Fibroblast of skin of back (primary cell): ENCODE results near the gene ZACN.

ENCODE experiments used
- DNase-seq: peaks from one replicate; pipeline ENCODE4 v3.0.0-alpha.2; 2013

The ZACN gene

DNA sequence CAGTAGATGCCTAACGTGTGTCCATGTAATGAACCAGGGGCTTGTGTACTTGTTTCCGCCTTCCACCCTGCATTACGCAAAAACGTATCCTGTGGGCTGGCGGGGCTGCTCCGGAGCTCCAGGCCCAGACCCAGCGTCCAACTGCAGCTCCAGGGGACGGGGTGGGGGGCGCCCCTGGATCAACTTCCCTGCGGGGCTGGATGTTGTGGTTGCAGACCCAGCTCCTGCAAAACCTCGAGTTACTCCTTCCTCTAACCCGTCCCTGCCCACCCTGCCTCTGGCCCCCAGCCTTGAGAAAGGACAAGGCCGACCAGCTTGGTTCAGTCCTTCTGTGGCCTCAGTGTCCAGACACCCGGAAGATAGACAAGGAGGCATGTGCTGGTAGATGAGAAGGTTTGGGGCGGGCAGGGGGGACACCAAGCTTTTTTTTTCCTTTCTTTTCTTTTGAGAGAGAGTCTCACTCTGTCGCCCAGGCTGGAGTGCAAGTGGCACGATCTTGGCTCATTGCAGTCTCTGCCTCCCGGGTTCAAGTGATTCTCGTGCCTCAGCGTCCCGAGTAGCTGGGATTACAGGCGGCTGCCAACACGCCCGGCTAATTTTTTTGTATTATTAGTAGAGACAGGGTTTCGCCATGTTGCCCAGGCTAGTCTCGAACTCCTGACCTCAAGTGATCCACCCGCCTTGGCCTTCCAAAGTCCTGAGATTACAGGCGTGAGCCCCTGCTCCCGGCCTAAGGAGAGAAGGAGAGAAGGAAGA is 25.3 kb downstream of the ZACN start:
- no peak for DNase-seq

DNA sequence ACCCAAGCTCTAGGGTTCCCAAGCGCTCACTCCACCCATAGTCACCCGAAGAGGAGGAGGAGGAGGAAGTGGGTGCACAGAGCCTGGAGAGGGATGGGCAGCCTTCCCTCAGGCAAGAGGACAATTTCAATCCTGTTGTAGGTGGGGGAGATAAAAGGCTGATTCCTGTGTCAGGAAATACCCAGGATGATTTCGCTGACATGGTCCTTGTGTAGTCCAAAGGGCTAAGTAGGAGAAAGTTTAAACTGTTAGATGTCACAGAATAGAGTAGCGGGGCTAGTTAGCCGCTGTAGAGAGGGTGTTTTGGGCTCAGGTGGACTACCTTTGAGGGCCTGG is 25.9 kb downstream of the ZACN start:
- DNase-seq, result no peak

DNA sequence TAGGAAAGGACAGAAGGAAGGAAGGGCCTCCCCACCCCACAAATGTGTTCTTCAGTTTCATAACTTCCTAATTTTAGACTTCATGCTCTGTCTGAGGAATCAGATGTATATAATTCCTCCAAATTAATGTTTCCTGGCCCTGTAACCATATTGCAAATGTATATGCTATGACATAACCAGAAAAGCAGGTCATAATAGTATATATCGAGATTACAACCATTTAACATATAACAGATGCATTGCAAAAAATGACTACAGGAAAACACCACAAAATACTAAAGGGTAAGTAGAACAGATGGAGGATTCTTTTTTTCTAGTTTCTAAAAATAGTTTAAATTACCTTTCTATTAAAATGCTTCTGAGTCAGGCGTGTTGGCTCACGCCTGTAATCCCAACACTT is 27.7 kb downstream of the ZACN start:
- no peak for DNase-seq

DNA sequence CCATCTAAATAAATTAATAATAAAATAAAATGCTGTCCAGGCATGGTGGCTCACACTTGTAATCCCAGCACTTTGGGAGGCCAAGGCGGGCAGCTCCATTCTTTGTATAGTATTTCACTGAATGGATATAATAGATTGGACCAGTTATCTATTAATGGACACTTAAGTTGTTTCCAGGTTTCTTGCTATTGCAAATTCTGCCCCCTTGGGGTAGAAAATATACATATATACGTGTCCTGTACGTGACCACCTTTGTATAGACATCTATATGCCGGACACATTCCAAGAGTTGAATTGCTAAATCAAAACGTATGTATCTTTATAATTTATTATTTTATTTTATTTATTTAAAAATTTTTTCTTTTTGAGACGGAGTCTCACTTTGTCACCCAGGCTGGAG is 28.5 kb downstream of the ZACN start:
- peak; percentile 18 for DNase-seq

DNA sequence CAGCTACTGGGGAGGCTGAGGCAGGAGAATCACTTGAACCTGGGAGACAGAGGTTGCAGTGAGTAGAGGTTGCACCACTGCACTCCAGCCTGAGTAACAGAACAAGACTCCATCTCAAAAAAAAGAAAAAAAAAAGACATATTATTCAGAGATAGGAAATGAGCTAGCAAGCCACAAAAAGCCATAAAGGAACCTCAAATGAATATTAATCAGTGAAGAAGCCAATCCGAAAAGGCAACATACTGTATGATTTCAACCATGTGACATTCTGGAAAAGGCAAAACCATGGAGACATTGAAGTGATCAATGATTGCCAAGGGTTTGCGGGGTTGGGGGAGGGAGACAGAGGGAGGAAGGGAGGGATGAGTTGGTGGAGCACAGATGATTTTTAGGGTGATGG is 33.0 kb downstream of the ZACN start:
- DNase-seq, result no peak

DNA sequence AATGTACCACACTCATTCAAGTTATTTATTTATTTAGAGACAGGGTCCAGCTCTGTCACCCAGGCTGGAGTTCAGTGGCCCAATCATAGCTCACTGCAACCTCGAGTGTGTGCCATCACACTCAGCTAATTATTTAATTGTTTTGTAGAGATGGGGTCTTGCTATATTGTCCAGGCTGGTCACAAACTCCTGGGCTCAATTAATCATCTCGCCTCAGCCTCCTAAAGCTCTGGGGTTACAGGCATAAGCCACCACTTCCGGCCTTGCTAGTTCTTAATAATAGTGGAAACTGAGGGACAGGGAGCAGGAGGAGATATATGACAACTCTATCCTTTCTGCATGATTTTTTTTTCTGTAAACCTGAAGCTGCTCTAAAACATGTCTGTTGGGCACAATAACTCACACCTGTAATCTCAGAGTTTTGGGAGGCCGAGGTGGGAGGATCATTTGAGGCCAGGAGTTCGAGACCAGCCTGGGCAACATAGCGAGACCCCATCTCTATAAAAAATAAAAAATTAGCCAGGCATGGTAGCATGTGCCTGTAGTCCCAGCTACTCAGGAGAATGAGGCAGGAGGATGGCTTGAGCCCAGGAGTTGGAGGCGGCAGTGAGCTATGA is 36.3 kb downstream of the ZACN start:
- DNase-seq, result no peak

DNA sequence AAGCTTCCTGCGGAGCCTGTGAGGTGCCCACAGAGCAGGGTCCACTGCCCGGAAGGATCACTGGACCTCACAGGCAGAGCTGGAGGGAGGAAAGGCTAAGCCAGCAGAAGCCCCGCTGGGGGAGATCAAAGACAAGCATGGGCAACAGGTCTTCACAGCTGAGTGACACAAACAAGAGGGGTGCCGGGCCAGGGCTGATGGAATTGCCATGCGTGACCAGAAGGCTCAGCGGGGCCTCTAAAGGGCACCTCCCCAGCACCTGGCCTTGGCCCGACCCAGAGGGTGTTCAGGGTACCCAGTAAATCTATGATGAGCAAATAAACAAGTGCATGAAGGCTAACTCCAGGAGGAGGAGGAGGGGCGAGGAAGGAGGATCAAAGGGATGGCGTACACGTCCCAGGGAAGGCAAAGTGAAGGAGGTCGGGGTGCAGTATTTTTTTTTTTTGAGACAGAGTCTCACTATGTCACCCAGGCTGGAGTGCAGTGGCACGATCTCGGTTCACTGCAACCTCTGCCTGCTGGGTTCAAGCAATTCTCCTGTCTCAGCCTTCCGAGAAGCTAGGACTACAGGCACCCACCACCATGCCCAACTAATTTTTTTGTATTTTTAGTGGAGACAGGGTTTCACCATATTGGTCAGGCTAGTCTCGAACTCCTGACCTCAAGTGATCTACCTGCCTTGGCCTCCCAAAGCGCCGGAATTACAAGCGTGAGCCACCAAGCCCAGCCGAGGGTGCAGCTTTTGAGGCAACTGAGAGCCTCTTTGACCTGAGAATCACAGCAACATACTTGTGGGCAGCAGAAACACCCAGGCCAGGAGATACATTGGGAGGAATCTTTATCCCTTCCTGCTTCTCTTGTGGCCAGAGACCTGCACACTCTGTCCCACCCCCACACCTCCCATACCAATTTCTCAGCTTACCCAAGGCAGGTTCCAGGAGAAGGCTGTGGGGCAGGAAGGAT is 40.7 kb downstream of the ZACN start:
- DNase-seq, result no peak

DNA sequence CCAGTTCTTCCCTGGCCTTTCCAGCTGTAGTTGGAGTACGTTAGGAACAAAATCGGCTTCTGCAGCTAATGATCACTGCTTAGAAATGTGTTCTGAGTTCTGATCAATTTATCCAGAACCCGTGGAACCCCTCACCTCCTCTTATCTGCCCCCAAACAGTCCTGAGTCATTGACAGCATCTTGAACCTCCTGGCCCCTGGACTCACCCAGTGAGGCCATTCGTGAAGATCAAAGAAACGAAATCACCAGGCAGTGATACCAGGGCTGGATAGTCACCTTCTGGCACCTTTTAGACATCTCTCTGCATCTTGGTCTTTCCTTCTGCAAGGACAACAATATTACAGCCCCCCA is 41.7 kb downstream of the ZACN start:
- no peak for DNase-seq

DNA sequence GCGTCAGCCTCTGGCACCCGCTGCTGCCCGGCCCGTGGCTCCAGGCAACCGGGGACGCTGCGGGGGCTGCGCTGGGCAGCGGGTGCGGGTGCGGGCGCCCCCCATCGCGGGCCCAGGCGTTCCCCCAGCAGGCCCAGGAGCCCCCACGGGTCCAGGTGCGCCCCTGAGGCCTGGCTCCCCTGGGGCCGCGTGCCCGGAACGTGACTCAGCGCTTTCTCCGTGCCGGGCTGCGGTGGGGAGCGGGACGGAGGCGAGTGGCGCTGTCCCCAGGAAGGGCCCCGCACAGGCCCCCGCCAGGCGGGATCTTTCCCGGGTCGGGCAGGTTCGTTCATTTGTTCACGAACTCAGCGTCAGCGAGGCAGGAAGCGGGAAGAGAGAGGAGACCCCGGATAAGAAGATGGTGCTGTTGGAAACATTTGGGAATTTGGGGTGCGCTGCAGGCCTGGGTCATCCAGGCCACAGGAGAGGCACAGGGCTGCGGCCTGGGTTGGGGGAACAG is 43.0 kb downstream of the ZACN start:
- DNase-seq, result peak; percentile 37

DNA sequence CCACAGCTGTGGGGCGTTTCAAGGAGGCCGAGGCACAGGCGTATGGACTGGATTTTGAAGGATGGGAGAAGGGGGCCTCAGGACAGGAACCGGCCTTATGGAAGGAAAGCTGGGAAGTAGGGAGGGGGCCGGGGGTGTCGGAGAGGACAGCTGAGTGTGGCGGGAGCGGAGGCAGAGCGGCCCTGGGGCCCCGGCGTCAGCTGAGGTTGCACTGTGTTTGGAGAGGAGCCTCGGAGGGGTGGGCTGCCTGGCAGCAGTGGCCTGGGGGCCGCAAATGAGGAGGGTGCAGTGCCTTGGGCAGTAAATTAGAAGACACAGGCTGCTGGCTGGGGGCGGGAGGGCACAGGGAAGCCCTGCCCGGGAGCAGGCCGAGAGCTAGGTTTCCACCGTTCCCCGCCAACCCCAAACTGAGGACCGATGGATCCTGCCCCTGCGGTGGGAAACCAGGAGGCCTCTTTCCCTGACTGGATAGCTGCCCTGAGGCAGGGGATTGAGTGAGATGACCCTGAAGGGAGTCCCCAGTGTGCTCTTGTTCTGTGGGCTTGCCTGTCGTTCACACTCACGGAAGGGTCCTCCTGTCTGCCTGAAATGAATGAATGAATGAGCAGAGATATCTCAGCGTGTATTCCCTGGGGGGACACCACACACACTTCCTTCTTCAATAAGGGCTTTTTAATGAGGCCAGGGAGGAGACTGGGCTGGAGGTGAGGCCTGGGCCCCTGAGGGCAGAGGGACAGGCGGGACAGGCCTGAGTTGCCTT is 43.6 kb downstream of the ZACN start:
- DNase-seq, result no peak

DNA sequence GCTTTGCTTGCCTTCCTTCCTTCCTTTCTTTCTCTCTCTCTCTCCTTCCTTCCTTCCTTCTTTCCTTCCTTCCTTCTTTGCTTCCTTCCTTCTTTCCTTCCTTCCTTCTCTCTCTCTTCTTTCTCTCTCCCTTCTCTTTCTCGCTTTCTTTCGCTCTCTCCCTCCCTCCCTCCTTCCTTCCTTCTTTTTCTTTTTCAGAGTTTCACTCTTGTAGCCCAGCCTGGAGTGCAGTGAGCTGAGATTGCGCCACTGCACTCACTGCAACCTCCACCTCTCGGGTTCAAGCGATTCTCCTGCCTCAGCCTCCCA is 44.2 kb downstream of the ZACN start:
- DNase-seq, result no peak

DNA sequence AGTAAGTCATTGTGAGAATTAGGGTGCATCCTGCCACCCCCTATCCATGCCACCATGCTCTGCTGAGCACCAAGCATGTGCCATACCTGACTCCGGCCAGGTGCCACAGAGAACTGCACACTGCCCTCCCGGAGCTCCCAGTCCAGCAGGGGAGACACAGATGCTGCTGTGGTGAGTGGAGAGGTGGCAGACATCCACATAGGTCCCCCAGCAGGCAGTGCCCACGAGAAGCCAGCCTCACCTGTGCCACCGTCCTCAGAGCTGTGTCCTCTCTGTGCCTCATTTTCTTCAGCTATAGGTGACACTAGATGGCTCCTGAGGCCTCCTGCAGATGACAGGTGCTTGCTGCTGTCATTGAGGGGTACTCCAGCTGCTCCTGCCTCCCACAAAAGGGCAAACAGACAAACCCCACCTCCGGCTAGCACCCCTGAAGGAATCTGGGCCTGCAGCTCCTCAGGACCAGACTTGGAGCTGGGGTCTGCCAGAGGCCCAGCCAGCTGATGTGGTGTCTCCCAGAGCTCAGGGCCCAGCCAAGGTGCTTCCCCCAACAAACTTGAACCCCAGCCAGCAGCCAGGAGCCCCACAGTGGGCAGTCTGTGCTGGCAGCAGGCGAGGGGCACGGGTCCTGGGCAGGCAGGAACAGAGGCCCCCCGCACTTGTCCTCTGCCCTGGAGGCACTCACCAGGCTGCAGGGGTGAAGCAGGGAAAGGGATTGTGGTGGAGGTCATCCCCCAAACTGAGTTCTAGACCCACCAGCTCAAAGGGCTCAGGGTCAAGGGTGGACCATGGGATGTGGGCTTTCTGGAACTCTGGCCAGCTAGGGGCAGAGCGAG is 45.0 kb downstream of the ZACN start:
- no peak for DNase-seq

DNA sequence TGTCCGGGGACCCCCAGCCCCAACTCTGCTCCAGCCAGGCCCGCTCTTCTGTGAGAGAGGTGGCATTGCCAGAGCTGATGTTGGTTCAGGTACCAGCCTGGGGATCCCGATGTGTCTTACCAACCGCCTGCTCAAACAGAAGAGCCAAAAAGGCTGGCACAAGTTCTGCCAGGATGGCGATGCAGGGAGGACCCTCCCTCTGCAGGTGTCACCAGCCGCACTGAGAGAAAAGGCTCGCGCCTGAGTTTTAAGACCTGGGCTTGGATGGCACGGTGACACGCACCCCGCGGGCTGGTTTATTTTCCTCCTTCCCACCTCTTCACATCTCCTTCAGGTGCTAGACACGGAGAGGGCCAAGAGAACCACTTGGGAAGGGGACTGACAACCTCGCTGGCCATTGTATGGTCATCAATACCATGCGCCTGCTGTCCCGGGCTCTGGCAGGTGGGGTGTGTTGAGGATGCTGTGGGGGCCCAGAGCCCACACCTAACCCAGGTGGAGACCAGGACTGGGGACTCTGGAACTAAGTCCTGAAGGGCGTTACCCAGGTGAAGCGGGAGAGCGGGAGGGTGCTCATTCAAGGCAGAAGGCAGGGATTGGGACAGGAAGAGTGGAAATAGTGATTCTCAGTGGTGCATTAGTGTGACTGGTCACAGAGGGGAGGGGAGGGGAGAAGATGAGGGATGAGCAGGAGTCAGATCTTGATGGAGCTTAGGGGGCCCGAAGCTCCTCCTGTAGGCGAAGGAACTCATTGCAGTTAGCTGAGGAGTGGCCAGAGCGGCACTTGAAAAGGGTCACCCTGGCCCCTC is 45.8 kb downstream of the ZACN start:
- peak; percentile 26 for DNase-seq

DNA sequence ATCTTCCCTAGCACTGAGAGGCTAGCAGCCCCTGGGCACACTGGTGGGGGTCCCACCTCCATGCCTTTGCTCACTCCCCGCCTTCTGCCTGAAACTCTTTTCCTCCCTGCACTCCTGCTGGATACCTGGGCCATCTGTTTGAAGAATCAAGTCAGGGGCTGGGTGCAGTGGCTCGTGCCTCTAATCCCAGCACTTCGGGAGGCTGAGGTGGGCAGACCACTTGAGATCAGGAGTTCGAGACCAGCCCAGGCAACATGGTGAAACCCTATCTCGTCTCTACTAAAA is 46.4 kb downstream of the ZACN start:
- no peak for DNase-seq

DNA sequence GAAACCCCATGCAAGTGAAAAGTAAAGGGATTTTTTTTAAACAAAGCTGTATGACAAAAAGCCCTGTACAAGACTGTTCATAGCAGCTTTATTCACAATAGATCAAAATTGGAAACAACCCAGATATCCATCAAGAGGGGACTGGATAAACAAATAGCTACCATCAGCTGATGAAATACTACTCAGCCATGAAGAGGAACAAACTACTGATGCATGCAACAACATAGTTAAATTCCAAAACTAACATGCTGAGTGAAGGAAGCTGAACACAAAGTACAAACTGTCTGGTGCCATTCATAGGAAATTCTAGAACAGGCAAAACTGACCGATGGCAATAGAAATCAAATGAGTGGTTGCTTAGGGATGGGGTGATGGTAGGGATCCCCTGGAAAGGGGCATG is 46.9 kb downstream of the ZACN start:
- no peak for DNase-seq

DNA sequence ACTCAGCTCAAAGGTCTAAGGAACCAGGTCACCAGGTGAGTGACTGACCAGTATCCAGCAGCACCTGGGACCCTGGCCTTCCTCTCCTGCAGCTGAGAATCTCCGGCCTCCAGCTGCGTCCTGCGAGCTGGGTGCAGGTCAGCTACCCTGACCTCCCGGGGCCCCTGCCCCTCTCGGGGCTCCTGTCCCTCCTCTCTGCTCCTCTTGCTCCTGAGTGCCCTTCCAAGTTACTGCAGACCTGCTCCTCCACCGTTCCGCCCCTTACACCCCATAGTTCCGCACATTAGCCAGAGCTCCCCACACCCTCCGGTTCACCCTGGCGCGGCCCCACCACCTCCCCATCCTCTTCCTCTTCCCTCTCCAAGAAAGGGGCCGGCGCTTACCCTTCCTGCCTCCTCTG is 51.5 kb downstream of the ZACN start:
- DNase-seq, result no peak

DNA sequence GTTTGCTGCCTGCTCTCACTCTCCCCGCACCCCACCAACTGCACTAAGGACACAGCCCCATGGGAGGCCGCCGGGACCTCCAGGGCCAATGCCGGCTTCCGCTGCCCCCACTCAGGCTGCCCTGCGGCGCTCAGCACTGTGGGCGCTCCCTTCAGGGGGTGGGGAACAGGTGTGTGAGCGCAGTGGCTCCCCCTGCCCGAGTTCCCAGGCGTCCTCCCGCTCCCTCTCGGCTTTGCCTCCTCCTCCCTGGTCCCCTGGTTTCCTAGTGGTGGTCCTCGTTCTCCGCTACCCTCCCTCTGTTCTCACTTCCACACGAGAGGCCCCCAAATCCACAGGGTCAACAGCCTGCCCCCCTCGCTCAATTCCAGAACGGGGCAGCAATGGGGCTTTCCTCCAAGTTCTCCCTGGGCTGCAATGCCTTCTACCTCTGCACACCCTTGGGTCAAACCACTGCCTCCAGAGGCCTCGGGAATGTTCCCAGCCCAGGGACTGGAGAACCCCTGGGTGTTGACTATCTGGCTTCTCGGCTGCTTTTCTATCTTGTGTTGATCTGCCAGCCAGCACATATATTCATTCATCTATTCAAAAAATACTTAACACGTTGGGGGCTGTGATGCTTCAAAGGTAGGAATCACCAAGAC is 52.2 kb downstream of the ZACN start:
- no peak for DNase-seq

DNA sequence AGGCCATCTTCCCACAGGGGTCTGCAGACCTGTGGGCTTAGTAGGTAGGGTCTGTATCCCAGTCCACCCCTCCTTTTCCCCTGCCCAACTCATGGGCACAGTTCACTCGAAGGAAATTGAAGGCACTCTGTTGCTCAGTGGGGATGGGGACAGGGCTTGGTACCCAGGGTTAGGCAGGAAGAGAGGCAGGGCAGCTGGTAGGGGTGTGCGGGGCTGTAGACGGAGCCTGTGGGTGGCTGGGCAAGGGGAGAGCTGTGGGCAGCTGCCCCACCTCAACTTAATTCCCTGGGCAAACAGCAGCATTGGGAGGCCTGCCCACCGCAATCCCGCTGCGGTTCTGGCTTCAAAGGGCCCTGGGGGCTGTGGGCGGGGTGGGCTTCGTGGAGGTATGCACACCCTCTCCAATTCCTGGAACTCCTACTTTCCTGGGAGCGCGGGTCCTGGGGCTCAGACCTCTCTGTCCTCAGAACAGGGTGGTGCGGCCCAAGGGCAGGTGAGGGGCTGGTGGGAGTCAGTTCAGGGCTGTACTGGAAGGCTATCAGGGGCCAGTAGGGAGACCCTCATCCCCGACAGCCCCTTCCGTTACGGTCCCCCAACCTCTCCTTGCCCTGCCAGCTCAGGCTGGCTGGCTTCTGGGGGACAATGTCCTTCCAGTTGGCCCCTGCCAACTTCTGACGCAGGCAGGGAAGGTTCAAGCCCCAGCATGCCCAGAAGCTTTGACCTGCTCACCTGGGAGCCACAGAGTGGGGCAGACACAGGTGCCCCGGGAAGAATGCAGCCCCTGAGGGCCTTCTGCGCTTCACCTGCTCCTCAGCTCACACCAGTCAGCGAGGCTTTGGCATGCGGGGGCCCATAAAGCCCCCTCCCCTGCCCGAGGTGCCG is 53.0 kb downstream of the ZACN start:
- DNase-seq, result no peak
